GM21528 (cell line): ENCODE results near the gene PTCH2.

Experiments
- ATAC-seq: cut with Tn5 transposase; IDR thresholded peaks from one replicate; pipeline ENCODE4 v1.9.1; 2021; ENCODE audit warnings: mild to moderate bottlenecking, moderate library complexity; ENCODE audit not compliant: unreplicated experiment, low FRiP score

The PTCH2 gene, protein sequence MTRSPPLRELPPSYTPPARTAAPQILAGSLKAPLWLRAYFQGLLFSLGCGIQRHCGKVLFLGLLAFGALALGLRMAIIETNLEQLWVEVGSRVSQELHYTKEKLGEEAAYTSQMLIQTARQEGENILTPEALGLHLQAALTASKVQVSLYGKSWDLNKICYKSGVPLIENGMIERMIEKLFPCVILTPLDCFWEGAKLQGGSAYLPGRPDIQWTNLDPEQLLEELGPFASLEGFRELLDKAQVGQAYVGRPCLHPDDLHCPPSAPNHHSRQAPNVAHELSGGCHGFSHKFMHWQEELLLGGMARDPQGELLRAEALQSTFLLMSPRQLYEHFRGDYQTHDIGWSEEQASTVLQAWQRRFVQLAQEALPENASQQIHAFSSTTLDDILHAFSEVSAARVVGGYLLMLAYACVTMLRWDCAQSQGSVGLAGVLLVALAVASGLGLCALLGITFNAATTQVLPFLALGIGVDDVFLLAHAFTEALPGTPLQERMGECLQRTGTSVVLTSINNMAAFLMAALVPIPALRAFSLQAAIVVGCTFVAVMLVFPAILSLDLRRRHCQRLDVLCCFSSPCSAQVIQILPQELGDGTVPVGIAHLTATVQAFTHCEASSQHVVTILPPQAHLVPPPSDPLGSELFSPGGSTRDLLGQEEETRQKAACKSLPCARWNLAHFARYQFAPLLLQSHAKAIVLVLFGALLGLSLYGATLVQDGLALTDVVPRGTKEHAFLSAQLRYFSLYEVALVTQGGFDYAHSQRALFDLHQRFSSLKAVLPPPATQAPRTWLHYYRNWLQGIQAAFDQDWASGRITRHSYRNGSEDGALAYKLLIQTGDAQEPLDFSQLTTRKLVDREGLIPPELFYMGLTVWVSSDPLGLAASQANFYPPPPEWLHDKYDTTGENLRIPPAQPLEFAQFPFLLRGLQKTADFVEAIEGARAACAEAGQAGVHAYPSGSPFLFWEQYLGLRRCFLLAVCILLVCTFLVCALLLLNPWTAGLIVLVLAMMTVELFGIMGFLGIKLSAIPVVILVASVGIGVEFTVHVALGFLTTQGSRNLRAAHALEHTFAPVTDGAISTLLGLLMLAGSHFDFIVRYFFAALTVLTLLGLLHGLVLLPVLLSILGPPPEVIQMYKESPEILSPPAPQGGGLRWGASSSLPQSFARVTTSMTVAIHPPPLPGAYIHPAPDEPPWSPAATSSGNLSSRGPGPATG

DNA sequence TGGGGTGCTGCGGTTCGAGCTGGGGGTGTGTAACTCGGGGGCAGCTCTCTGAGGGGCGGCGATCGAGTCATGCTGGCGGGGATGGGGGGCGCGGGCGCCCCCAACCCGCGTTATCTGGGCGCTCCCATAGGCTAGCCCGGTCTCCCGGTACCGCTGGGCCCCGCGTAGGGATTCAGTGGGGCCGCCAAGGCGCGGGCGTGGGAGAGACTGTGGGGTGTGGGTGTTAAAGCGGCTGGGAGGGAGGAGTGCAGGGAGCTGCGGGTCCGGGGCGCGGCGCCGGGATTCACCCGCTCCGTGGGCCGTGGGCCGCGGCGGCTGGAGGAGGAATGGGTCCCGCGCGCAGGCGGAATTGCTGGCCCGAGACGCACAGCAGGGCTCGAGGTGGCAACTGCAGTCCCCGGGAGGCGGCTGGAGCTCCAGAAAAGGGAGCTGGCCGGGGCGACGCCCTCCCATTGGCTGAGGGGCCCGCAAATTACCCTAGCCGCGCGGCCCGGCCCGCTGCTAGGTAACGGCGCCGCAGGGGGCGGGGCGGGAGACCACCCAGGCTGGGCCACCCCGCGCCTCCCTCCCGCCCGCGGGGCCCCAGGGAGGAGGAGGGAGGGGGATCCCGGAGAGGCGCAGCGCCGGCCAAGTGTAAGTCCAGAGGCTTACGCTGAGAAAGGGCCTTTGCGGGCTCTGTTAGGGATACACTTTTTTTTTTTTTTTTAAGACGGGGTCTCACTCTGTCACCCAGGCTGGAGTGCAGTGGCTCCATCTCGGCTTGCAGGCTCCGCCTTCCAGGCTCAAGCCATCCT lies at the start of gene PTCH2:
Gene PTCH2, minus strand, starts transcription at position 392 of the 794 bp plus-strand sequence. Its CDS starts 321 bp downstream, at position 71.
- no peak for ATAC-seq

DNA sequence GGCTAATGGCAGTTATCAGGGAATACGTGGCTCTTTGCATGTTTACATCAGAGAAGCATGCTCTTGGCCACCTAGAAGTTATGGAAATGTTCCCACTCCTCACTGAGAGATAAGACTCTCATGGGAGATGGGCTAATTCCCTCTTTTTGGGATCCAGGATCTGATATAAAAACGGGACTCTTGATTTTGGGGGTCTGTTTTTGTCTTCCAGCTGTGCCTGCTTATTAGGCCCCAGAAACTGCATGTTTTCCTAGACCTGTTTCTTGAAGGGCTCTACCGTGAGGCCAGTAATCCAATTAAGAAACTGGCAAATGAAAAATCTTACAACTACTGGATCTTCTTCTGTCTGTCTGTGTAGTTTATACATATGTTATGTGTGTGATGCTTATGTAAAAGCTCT lies 47.0 kb upstream of the PTCH2 start:
- no peak for ATAC-seq

DNA sequence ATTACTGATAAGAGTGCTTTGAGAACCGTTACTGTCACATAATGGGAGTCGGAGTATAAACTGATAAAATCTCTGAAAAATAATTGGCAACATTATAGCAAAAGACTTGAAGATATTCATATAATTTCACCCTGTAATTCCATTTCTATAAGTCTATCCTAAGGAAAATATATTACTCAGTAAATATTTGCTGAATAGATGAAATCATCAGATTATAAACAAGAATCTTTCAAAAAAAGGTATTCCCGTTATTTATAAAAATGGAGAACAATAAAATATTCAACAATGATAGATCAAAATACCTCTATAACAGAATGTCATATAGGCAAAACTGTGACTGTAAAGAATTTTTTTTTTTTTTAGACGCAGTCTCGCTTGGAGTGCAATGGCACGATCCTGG lies 42.4 kb upstream of the PTCH2 start:
- ATAC-seq = no peak

DNA sequence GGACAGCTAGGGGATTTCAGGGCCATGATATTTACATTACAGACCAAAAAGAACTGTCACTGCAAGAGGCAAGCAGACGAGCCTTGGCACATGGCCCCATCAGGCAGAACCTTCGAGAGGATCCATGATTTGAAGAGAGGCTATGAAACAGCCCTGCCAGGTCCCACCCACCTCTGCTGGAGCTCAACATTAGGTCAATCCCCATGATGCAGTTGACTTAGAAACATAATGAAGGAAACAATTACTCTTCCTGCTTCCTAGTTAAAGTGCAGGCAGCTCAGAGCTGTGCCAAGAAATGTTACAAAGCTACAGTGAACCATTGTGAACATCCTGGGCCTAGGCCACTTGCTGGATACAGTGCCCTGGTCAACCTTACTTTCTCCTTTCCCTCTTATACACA lies 41.7 kb upstream of the PTCH2 start:
- no peak for ATAC-seq

DNA sequence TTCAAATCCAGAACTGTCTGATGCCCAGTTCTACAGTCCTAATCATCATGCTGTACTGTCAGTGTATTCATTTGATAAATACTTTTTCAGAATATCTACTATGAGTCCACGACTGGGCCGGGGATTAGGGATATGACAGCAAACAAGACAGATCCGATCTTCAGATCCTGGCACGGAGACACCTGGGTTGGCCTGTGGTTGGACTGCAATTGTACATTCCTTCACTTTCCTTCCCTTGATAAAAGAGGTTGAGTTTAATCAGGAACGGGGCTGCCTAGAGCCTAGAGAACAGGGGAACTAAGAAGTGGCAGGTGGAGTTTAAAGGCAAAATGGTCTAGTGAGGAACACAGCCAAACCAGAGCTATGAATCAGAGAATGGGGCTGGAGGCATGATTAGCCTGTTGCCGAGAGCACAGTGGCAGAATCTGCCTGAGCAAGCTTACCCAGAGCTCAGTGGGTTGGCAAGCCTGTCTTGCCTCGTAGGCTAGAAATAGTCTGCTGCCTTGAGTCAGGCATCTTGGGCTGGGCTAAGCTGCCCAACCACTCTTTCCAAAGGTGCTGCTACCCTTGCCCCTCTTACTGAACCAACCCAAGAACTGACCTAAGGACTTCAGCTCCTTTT lies 38.1 kb upstream of the PTCH2 start:
- ATAC-seq = no peak

DNA sequence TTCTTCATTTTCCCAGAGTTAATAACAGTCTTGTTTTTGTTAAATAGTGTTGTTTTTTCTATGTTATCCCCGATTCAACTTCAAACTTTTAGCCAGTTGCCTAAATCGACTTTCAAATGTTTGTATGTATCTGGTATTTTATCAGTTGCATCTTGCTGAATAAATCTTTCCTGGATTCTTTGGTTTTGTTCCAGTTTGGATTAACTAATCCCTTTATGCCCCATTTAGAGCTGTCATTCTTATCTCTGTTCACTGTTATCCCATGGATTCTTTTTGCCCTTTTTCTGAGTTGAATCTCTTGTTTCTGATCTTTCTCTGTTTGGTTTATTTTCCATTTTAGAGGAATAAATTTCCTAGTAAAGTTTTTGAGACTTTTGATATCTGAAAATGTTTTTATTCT lies 31.1 kb upstream of the PTCH2 start:
- no peak for ATAC-seq

DNA sequence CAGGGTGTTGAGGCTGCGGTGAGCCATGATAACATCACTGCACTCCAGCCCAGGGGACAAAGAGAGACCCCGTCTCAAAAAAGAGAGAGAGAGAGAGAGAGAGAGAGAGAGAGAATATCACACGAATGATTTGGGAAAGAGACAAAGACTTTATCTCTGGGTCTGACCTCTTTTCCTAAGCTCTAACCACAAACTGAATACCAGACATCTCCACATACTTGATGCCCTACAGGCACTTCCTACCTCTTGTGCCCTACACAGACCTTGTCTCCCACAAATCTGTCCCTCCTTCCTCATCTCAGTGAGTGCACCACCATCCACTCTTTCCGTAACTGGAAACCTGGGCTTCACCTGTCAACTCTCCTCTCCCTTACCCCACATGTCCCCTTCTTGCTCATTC lies 27.0 kb upstream of the PTCH2 start:
- ATAC-seq = no peak

DNA sequence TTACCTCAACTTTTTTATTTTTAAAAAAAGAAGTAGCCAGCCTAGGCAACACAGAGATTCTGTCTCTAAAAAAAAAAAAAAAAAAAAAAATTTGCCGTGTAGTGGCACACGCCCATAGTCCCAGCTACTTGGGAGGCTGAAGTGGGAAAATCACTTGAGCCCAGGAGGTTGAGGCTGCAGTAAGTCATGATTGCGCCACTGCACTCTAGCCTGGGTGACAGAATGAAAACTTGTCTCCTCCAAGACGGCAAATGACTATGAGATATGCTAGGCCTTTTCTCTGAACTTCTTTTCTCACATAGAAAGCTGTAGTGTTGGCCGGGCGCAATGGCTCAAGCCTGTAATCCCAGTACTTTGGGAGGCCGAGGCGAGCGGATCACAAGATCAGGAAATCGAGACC lies 24.7 kb upstream of the PTCH2 start:
- ATAC-seq = no peak

DNA sequence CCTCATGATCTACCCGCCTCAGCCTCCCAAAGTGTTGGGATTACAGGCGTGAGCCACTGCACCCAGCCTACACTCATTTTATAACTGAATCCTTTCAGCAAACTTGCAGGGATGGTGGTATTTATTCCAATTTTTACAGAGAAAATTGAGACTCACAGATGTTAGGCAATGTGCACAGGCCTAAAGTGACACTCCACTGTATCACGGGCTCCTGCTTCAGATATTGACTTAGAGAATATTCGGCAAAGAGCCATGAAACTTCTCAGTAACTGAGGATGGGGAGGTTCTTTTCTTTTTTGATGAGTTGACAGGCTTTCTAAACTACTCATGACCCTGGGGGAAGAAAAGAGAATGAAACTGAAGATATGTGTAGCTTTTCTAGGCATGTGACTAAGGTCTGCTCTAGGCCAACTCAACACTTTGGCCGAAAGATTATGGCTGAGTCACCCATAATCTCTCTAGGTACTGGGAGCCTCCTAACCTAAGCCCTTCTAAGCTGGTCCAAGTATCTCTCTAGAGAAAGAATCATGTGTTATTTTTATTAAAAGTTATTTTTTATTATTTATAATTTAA lies 19.9 kb upstream of the PTCH2 start:
- no peak for ATAC-seq

DNA sequence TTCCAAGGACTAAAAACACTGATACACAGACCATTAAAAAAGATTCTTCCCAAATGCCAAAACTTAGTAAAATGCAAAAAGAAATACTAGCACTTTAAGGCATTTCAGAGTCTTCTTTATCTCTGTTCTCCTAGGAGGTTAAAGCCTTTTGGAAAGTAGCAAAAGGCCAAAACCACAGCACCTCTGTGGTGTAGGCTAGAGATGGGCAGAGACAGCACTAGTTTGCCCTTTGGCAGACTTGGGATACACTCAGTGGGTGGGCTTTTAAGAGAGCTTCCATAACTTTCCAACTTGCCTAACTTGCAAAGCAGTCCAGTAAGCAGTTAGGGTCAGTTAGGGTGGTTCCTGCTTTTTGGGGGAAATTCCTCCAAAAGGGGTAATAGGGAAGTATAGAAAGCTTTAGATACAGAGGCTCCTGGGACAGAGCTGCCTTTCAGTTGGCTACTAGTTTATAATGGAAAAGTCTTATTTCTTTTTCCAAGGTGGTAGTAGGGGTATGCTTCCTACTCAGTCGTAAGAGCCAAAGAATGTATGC lies 17.9 kb upstream of the PTCH2 start:
- no peak for ATAC-seq

DNA sequence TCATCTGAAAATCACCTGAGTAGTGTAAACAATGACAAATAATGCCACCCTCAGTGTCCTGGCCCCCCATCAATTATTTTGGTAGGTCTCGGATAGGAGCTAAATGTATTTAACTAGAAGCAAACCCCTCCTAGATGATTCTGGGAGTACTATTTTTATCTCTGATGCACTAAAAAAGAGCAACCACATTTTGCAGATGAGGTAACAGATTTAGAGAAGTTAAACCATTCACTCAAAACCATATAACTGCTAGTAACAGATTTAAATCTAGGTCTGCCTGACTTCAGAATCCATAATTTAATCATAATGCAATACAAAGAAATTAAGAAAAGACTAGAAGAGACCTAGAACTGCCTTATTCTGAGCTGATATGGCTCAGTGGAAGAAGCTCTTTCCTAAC lies 17.3 kb upstream of the PTCH2 start:
- ATAC-seq = no peak

DNA sequence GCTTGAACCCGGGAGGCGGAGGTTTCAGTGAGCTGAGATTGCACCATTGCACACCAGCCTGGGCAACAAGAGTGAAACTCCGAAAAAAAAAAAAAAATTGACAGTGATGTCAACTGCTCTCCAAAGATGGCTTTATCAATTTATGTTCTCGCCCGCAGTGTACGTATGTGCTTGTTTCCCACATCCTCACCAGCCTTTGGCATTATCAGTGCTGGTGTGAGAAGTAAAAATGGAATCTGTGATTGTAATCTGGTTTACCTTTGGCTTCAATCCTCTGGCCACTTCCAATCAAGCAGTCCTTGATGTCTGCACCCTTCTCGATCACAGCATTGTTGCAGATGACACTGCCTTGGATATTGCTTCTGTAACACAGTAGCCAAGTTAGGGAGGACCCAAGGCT lies 14.4 kb upstream of the PTCH2 start:
- no peak for ATAC-seq

DNA sequence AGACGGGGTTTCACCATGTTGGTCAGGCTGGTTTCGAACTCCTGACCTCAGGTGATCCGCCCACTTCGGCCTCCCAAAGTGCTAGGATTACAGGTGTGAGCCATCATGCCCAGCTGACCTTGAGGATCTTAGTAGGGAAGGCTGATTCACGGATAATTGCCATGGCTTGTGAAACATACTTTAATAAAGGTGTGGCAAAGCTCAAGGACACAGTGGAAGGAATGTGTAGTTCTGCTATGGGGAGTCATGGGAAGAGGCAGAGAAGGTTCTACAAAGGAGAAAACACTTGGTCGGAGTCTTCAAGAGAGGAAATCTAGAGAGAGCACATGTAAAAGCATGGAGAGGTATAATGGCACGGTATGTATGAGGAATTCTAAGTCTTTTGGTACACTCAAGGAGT lies 12.7 kb upstream of the PTCH2 start:
- ATAC-seq = no peak

DNA sequence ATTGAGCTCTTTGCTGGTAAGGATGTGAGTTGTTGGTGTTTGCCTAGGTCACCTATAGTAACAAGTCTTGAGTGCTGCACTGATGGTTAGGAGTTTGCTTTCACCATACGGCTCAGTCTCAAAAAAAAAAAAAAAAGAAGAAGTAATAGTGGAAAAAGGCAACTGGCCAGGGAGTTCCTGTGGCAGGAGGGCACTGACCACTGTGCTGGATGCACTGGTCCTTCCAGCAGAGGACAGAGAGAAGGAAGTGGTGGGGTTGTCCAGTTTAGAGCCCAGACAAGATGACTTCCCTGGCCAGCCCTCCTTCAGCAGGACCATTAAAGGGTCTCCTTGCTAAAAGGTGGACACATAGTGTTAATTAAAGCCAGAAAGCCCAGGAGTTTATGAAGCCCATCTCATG lies 11.9 kb upstream of the PTCH2 start:
- ATAC-seq = no peak

DNA sequence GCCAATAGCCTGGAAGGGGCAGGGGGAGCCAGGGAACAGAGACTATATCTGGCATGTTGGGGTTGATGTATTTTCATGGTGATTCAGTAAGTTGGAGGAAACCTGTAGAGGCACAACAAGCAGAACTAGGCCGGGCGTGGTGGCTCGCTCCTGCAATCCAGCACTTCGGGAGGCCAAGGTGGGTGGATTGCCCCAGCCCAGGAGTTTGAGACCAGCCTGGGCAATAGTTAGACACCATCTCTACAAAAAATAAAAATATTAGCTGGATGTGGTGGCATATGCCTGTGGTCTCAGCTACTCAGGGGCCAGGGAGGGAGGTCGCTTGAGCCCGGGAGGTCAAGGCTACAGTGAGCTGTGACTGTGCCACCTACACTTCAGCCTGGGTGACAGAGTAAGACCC lies 10.1 kb upstream of the PTCH2 start:
- no peak for ATAC-seq

DNA sequence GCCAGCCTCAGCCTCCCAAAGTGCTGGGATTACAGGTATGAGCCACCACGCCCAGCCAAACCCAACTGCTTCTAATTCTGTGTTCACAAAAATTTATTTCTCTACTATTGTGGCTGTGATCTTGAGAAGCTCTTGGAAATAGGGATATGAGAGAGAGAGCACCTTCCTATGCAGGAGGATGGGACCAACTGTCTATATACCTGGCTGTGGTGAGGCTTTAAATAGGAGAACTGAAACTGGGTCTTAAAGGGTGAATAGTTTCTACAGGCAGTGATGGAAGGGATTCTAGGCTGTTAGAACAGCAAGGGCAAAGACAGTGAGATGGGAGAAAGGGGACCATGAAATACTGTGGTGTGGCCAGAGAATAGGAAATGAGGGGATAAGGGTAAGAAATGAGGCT lies 8.3 kb upstream of the PTCH2 start:
- no peak for ATAC-seq

DNA sequence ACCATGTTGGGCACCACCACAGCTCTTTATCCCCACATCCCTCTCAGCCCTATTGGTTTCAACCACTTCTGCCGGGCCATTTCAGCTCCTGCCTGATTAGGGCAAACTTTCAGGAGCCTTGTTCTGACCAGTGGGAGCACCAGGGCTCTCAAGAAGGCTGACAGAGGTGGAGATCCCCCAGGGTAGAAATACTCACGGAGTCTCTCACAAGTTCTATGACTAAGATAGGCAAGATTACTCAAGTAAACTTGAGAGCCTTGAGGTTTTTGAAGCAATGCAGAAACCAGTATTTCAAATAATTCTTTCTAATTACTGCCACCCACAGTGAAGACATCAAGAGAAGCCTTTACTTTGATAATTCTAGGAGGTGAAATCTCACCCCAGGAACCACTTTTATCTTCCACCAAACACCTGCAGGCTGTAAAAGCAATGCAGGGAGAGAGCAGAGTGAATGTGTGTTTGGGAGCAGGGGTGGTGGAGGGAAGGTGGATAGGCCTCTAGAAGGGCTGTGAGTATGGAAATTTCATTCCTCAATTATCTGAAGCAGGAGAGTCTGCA lies 6.6 kb upstream of the PTCH2 start:
- ATAC-seq = no peak

DNA sequence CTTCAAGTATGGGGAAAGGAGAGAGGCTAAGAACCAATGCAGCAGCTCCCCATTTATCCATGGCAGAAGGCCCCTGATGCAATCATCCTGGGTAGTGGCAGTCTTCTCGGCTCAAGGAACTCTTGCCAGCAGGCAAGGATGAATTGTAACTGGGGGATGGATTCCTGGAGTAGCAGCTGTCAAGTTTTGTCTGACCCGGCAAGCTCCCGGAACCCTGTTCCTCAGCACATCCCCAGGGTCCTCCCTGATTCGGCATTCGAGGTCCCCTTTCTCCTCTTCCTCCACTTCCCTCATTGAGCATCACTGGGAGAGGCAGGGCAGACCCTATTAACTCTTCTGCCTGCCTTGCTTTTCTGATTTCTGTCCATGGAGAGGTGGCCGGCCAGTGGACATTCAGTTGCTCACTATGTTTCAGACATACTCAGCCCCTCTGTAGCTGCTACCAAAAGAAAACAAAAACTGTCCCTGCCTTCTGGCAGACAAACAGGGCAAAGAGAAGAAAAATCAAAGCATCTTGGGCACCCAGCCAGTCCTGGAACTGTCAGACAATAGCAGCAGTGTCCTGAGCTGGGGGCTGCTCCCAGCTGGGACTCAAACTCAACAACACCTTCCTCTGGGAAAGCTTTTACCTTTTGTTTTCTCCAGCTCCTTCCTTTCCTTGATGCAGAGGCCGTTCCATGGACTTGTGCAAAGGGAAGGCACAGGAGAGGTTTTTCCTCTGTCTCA lies 5.6 kb upstream of the PTCH2 start:
- no peak for ATAC-seq
